GM13977 (cell line): ENCODE data around the gene FADS1.

Experiments used
- DNase-seq: peaks from one replicate; pipeline ENCODE4 v3.0.0; 2012; ENCODE audit warnings: low spot score
- in situ Hi-C: fragments of 300-500 bp; cut with MboI; formaldehyde crosslinking; loops from one replicate; pipeline ENCODE4 v1.12.0; 2022; ENCODE audit warnings: low sequenced_read_pairs, low pct_unique_long_range_greater_than_20kb, mixed read lengths, inconsistent platforms; ENCODE audit not compliant: unreplicated experiment
- TF ChIP-seq, protein P1 (sequence below): IDR thresholded peaks from 2 replicates; pipeline ENCODE4 v1.5.1; 2012; ENCODE audit warnings: mild to moderate bottlenecking, control low read depth; ENCODE audit not compliant: insufficient read depth; ENCODE audit errors: extremely low read depth, missing control alignments

Gene FADS1

DNA sequence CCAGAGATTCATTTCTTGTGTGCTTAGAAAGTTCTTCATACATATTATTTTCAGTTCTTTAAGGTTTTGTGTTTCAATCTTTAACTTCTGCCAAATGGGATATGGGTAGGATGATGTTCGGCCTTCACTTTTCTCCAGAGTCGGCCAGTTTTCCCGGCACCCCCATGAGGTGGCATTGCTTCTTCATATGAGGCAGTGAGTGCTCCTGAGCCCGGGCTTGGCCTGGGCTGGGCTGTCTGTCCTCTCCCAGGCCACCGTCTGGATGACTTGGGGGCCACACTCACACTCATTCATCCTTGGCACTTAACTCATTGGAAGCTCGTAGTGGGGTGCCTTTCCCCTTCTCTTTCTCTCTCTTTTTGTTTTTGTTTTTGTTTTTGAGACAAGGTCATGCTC, 35.1 kb upstream of the FADS1 start:
- in situ Hi-C loops: no loop called here
- TF ChIP-seq, protein P1, sequence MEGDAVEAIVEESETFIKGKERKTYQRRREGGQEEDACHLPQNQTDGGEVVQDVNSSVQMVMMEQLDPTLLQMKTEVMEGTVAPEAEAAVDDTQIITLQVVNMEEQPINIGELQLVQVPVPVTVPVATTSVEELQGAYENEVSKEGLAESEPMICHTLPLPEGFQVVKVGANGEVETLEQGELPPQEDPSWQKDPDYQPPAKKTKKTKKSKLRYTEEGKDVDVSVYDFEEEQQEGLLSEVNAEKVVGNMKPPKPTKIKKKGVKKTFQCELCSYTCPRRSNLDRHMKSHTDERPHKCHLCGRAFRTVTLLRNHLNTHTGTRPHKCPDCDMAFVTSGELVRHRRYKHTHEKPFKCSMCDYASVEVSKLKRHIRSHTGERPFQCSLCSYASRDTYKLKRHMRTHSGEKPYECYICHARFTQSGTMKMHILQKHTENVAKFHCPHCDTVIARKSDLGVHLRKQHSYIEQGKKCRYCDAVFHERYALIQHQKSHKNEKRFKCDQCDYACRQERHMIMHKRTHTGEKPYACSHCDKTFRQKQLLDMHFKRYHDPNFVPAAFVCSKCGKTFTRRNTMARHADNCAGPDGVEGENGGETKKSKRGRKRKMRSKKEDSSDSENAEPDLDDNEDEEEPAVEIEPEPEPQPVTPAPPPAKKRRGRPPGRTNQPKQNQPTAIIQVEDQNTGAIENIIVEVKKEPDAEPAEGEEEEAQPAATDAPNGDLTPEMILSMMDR: no peak
- DNase-seq: no peak

DNA sequence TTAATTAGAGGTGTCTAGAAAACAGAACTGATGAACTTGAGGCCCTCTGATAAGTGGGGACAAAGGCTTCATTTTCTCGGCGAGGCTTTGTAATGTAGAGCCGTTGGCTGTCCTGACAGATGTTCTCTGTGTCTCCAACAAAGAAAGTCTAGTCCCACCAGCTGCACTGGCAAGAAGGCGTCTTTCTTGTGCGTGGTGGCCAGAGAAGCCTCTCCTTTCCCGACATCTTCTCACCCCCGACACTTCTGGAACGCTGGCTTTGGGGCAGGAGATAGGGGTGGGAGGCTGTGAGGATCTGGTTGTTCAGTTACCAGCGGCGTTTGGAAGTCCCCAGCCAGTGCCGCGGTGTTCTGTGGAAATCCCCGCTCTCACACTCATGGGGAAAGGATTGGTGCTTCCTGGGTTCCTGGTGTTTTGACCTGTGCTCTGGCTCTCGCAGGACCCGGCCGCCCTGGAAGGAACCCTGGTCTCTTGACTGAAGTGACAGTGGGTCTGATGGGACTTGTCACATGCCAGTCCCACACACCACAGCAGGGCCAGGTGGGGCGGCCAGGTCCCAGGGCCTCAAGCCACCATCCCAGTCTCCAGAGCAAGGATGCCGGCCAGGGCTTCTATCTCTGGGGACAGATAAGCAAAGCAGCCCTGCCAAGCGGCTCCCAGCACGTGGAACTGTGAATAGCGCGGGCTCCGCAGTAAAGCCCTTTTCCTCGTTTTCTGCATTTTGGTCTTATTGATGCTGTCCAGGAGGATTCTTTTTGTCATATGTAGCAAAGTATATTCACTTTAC, 34.5 kb upstream of the FADS1 start:
- TF ChIP-seq, protein P1: no peak
- in situ Hi-C loops: no loop called here
- no peak for DNase-seq

DNA sequence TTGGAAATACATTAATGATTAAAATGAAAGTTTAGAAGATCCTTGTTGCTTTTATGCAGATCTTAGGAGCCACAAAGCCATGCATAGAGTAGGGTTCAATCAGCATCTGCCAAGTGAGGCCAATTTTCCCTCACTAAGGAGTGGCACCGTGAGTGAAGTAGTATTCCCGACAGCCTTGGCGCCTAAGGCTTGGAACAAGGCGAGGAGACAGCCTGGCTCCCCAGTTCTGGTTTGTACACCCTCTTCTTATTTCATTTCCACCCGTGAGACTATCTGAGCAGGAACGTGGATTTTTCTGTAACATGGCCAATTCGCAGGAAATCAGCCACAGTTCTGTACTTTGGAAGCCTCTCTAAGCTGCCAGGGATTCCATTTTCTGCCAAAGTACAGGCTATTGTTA, 33.9 kb upstream of the FADS1 start:
- in situ Hi-C loops: no loop called here
- no peak for DNase-seq
- TF ChIP-seq, protein P1: no peak

DNA sequence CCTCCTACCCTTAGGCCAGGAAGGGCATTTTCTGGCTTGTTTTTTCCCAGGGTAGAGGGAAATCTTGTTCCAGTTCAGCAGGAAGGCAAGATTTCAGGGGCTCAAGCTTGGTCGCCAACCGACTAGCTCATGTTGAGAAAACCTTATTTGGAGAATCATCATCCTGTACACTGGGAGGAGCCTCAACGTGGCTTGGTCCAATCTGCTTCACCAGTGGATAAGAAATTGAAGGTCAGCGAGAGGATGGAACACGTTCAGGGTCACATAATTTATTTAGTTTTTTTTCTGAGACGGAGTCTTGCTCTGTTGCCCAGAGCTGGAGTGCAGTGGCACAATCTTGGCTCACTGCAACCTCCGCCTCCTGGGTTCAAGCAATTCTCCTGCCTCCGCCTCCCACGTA, 31.8 kb upstream of the FADS1 start:
- in situ Hi-C loops: no loop called here
- TF ChIP-seq, protein P1: no peak
- no peak for DNase-seq

DNA sequence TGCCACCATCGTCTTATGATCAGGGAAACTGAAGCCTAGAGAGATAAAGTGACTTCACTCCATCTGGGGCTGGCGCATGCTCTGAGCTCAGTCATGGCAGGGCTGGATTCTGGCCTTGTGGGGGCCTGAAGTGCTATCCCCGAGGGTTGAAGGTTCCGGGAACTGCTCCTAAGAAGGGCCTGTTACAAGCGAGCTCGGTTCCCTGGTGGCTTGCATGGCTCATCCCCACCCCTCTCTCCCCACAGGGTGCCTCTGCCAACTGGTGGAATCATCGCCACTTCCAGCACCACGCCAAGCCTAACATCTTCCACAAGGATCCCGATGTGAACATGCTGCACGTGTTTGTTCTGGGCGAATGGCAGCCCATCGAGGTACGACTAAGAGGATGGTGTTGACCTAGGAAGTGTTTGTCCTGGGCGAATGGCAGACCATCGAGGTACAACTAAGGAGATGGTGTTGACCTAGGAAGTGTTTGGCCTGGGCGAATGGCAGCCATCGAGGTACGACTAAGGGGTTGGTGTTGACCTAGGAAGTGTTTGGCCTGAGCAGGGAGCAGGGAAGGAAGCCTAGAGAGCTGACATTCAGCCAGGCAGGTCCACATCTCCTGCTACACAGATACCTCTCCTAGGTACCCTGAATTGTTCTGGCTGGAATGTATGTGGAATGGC, 31.2 kb upstream of the FADS1 start:
- TF ChIP-seq, protein P1: no peak
- DNase-seq: no peak
- in situ Hi-C loops: no loop called here

DNA sequence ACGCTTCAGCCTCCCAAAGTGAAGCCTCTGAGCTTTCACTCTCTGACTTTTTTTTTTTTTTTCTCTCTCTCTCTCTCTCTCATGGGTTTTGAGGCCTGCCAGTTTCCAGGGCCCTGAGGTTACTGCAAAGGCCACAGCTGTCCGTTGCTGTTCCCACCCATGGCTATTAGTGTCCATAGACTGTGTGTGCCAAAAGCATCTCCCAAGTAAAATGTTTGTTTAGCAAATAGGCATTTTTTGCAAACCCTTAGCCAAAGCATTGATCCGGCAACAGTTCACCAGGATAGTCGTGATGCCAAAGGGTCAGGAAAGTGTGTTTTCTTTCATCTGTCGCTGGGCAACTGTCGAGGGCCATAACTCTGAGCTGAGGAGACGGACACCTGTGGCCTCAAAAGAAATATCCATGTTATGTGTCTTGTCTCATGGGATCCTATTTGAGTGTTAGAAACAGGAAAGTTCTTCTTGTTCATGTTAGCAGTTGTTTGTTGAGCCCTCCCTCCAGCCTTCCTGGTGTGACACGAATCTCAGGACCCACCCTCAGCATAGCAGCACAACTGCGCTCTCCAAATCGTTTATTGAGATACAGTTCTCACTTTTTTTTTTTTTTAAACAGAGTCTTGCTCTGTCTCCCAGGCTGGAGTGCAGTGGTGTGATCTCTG, 29.7 kb upstream of the FADS1 start:
- in situ Hi-C loops: no loop called here

More for the DNA sequence above, 29.7 kb upstream of the FADS1 start:
- DNase-seq: no peak
- TF ChIP-seq, protein P1: no peak
